GM19397 (cell line): ENCODE measurements around the gene RRP8.

Experiments used
- ATAC-seq: cut with Tn5 transposase; IDR thresholded peaks from one replicate; pipeline ENCODE4 v1.9.1; 2021; ENCODE audit warnings: mild to moderate bottlenecking, moderate library complexity; ENCODE audit not compliant: unreplicated experiment

Gene RRP8

GRCh38 chr11:6548641-6549040 lies 54.8 kb downstream of the RRP8 start:
- no peak for ATAC-seq

- no peak for ATAC-seq
These were observed 55.3 kb downstream of the RRP8 start for GRCh38 chr11:6548121-6548520.

GRCh38 chr11:6547177-6547576 lies 56.2 kb downstream of the RRP8 start:
- no peak for ATAC-seq

GRCh38 chr11:6546735-6547134 lies 56.7 kb downstream of the RRP8 start:
- no peak for ATAC-seq

GRCh38 chr11:6545917-6546605 lies 57.4 kb downstream of the RRP8 start:
- ATAC-seq: no peak
